Measurements from ENCODE around the gene CPNE2. TPM values are rescaled to one million over a fixed set of nuclear protein-coding genes. Genes with fewer than 3 reads are reported as not detected.

Gene CPNE2
- total and polyA plus RNA-seq, 4 donors, result 6.8 to 14.6 (median 11.0) TPM

- no peak overlapping the region for H3K27ac ChIP-seq (ENCODE audit: low read depth in 1 of 2, low read length in 2 of 2)
- peaks cover 0 to 21% (median under 1%) of the 10 kb centered on the region in 4 donors for H3K4me1 ChIP-seq (ENCODE audit: control insufficient read depth in 4 of 4, insufficient read depth in 4 of 4, low read length in 3 of 4)
- no peaks in the 10 kb centered on the region for H3K36me3 ChIP-seq (ENCODE audit: control insufficient read depth in 4 of 4, insufficient read depth in 3 of 4, low read depth in 1 of 4, low read length in 3 of 4)
- no peaks in the 10 kb centered on the region for H3K9me3 ChIP-seq (ENCODE audit: control insufficient read depth in 4 of 4, low read length in 3 of 4)
- no peak for TF ChIP-seq EGR1 (IDR thresholded peaks at IDR 0.05; ENCODE audit: low read depth in 2 of 2)
- no peak for TF ChIP-seq FOXA1 (IDR thresholded peaks at IDR 0.05)
- no peak for TF ChIP-seq CTCF (IDR thresholded peaks at IDR 0.05; ENCODE audit: low read depth, low read length, missing input control)
- TF ChIP-seq SP1 (IDR thresholded peaks at IDR 0.05), result no peak
- H3K27me3 ChIP-seq (ENCODE audit: control insufficient read depth in 4 of 4, insufficient read depth in 4 of 4, low read length in 3 of 4), result no peaks in the 10 kb centered on the region
- no peak overlapping the region for H3K4me3 ChIP-seq (ENCODE audit: low read depth in 1 of 3, low read length in 3 of 3)
- DNase-seq (ENCODE audit: low spot score), result no peak
- H3K9ac ChIP-seq (ENCODE audit: low read depth in 1 of 2, low read length in 2 of 2), result no peak overlapping the region
- 85% methylated on average over 16 of the region's 16 CpGs for WGBS
Measured at GRCh38 chr16:57141822-57142631, 49.6 kb downstream of the CPNE2 start.

- peaks cover 0 to 21% (median under 1%) of the 10 kb centered on the region in 4 donors for H3K4me1 ChIP-seq (ENCODE audit: control insufficient read depth in 4 of 4, insufficient read depth in 4 of 4, low read length in 3 of 4)
- TF ChIP-seq SP1 (IDR thresholded peaks at IDR 0.05) (no peak), EGR1 (IDR thresholded peaks at IDR 0.05; ENCODE audit: low read depth in 2 of 2) (no peak), RXRA (IDR thresholded peaks at IDR 0.05) (no peak), RAD21 (IDR thresholded peaks at IDR 0.05) (no peak), NR2F2 (IDR thresholded peaks at IDR 0.05) (no peak), REST (IDR thresholded peaks at IDR 0.05) (no peak), MAX (IDR thresholded peaks at IDR 0.05) (no peak), ZBTB33 (IDR thresholded peaks at IDR 0.05) (no peak), JUND (IDR thresholded peaks at IDR 0.05) (no peak), FOXA2 (IDR thresholded peaks at IDR 0.05) (no peak), TAF1 (conservative IDR thresholded peaks at IDR 0.05) (no peak), GABPA (IDR thresholded peaks at IDR 0.05 in 1 of 2, conservative IDR thresholded peaks at IDR 0.05 in 1 of 2) (no peak), CTCF (IDR thresholded peaks at IDR 0.05; ENCODE audit: low read depth, low read length, missing input control) (no peak), FOXA1 (IDR thresholded peaks at IDR 0.05) (no peak), HNF4G (IDR thresholded peaks at IDR 0.05) (no peak), ATF3 (IDR thresholded peaks at IDR 0.05) (no peak)
- no peak for DNase-seq (ENCODE audit: low spot score)
- H3K9ac ChIP-seq (ENCODE audit: low read depth in 1 of 2, low read length in 2 of 2), result no peak overlapping the region
- H3K27ac ChIP-seq (ENCODE audit: low read depth in 1 of 2, low read length in 2 of 2), result no peak overlapping the region
- H3K36me3 ChIP-seq (ENCODE audit: control insufficient read depth in 4 of 4, insufficient read depth in 3 of 4, low read depth in 1 of 4, low read length in 3 of 4), result no peaks in the 10 kb centered on the region
- H3K9me3 ChIP-seq (ENCODE audit: control insufficient read depth in 4 of 4, low read length in 3 of 4), result no peaks in the 10 kb centered on the region
- H3K27me3 ChIP-seq (ENCODE audit: control insufficient read depth in 4 of 4, insufficient read depth in 4 of 4, low read length in 3 of 4), result no peaks in the 10 kb centered on the region
- 83% methylated on average over 14 of the region's 14 CpGs for WGBS
- H3K4me3 ChIP-seq (ENCODE audit: low read depth in 1 of 3, low read length in 3 of 3), result no peak overlapping the region
Measured at GRCh38 chr16:57143149-57143921, 51.0 kb downstream of the CPNE2 start.
